Spleen (tissue), 7 donors: ENCODE results near the gene RAD51B.

Experiments used
- POLR2A ChIP-seq, 3 donors: fragments of 450-650 bp; IDR thresholded peaks; one replicate each; pipeline ENCODE4 v1.5.1; 2017; ENCODE audit warnings: antibody characterized with exemption in 3 of 3, mild to moderate bottlenecking in 1 of 3
- TF ChIP-seq, protein P1 (sequence below), 11 experiments: fragments of 200-600 bp in 7 of 11; fragments of 450-650 bp in 4 of 11; sonication (generic) in 4 of 11; IDR thresholded peaks in 8 of 11; conservative IDR thresholded peaks in 3 of 11; 1 replicate in 7 of 11; 2 replicates in 4 of 11; pipeline versions ENCODE4 v1.4.0 to v1.8.0; 2016 to 2021; ENCODE audit warnings: antibody characterized with exemption in 11 of 11, inconsistent platforms in 4 of 11, mild to moderate bottlenecking in 1 of 11
- donor health status: DM: no; HTN: no; CAD: no; lungs with moderate emphysema.
- donor health status: DM: no; HTN: no; CAD: no.
- donor health status: DM: no; HTN: no; CAD: no.

DNA sequence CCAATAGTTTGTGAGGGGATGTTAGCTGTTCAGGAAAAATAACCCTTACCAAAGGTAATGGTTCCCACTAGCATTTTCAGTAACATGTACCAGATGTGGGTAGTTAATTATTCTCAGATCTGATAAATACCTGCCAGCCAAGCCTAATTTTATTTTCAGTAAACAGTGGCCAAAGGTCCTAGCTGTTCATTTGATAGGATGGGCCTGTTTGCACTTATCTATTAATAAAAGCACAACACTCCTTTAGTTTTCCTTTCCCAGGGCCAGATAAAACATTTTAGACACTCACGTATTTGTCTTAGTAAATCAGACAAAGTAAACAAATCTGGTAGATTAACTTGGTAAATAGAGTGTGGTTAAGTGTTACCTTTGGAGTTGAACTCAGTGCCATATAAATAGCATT is 345.1 kb downstream of the RAD51B start:
- TF ChIP-seq, protein P1, sequence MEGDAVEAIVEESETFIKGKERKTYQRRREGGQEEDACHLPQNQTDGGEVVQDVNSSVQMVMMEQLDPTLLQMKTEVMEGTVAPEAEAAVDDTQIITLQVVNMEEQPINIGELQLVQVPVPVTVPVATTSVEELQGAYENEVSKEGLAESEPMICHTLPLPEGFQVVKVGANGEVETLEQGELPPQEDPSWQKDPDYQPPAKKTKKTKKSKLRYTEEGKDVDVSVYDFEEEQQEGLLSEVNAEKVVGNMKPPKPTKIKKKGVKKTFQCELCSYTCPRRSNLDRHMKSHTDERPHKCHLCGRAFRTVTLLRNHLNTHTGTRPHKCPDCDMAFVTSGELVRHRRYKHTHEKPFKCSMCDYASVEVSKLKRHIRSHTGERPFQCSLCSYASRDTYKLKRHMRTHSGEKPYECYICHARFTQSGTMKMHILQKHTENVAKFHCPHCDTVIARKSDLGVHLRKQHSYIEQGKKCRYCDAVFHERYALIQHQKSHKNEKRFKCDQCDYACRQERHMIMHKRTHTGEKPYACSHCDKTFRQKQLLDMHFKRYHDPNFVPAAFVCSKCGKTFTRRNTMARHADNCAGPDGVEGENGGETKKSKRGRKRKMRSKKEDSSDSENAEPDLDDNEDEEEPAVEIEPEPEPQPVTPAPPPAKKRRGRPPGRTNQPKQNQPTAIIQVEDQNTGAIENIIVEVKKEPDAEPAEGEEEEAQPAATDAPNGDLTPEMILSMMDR (IDR thresholded peaks at IDR 0.05 in 8 of 11, conservative IDR thresholded peaks at IDR 0.05 in 3 of 11): no peak
- no peak for TF ChIP-seq POLR2A (IDR thresholded peaks at IDR 0.05)
